Fibroblast of gingiva (primary cell): ENCODE results near the gene OTOP2.

Source experiments
- DNase-seq: peaks from one replicate; pipeline ENCODE4 v3.0.0-alpha.2; 2011; ENCODE audit warnings: low read depth

The OTOP2 gene

GRCh38 chr17:74924250-74924948 lies at the start of gene OTOP2:
TSS of gene OTOP2 (plus strand) at chr17:74924273. CDS start at chr17:74924633, 360 bp downstream.
- DNase-seq: no peak

GRCh38 chr17:74874615-74875037 lies 49.4 kb upstream of the OTOP2 start:
- no peak for DNase-seq

GRCh38 chr17:74875155-74875976 lies 48.7 kb upstream of the OTOP2 start:
- DNase-seq: no peak

GRCh38 chr17:74875977-74876593 lies 48.0 kb upstream of the OTOP2 start:
- no peak for DNase-seq

GRCh38 chr17:74877592-74878548 lies 46.2 kb upstream of the OTOP2 start:
- DNase-seq: no peak

GRCh38 chr17:74878658-74879057 lies 45.4 kb upstream of the OTOP2 start:
- DNase-seq: no peak

- DNase-seq: no peak
Observed at GRCh38 chr17:74879308-74879707, 44.8 kb upstream of the OTOP2 start.

- DNase-seq: no peak
Observed at GRCh38 chr17:74881073-74881472, 43.0 kb upstream of the OTOP2 start.

- DNase-seq: no peak
Observed at GRCh38 chr17:74882517-74883240, 41.4 kb upstream of the OTOP2 start.

- DNase-seq: no peak
Observed at GRCh38 chr17:74883241-74883745, 40.8 kb upstream of the OTOP2 start.

GRCh38 chr17:74888469-74888868 lies 35.6 kb upstream of the OTOP2 start:
- no peak for DNase-seq

GRCh38 chr17:74890554-74890953 lies 33.5 kb upstream of the OTOP2 start:
- no peak for DNase-seq

- no peak for DNase-seq
Observed at GRCh38 chr17:74892013-74892841, 31.8 kb upstream of the OTOP2 start.

- DNase-seq: no peak
Observed at GRCh38 chr17:74892974-74893911, 30.8 kb upstream of the OTOP2 start, which contains the start of gene FADS6. TSS of gene FADS6 (minus strand) at chr17:74893633. CDS start at chr17:74893595, 38 bp downstream.

- DNase-seq: no peak
Observed at GRCh38 chr17:74893936-74894671, 30.0 kb upstream of the OTOP2 start.

GRCh38 chr17:74898376-74898946 lies 25.6 kb upstream of the OTOP2 start:
- no peak for DNase-seq

- no peak for DNase-seq
Observed at GRCh38 chr17:74900208-74900607, 23.9 kb upstream of the OTOP2 start.
